ENCODE data around the gene PKMYT1. TPM values are rescaled to one million over a fixed set of nuclear protein-coding genes. Genes with fewer than 3 reads are reported as not detected.

PKMYT1 gene
- total and polyA plus RNA-seq, 9 of the 15 experiments (the other 6 are each of a cell fraction or from before 2014, with no cell fraction given): 8.7 to 201 (median 37.8) TPM

GRCh38 chr16:3020604-3021448, 40.6 kb upstream of the PKMYT1 start (continued):
- TF ChIP-seq SUPT5H (IDR thresholded peaks at IDR 0.05): peak; percentile 62
- 0 out of 2 replicates have a peak, but pooled peaks have one; percentile 18 for TF ChIP-seq L3MBTL2 (IDR thresholded peaks at IDR 0.05)
- peak; percentile 53; the same call in 1 of the 2 replicates for TF ChIP-seq KLF13 (tag; IDR thresholded peaks at IDR 0.05; ENCODE audit: borderline replicate concordance, low read depth)
- TF ChIP-seq MTA3 (IDR thresholded peaks at IDR 0.05; ENCODE audit: borderline replicate concordance): peak; percentile 27
- TF ChIP-seq ATF7 (IDR thresholded peaks at IDR 0.05): peak; percentile 71
- peak; percentile 27 for TF ChIP-seq RBM22 (IDR thresholded peaks at IDR 0.05; ENCODE audit: low read depth, low read length, poor library complexity, severe bottlenecking)
- TF ChIP-seq JUN (IDR thresholded peaks at IDR 0.05; ENCODE audit: borderline replicate concordance, low read depth, low read length): peak; percentile 91
- 0 out of 2 replicates have a peak, but pooled peaks have one; percentile 91 for TF ChIP-seq JUN (CRISPR knock-in tag; IDR thresholded peaks at IDR 0.05; ENCODE audit: borderline replicate concordance)
- TF ChIP-seq, protein P1, sequence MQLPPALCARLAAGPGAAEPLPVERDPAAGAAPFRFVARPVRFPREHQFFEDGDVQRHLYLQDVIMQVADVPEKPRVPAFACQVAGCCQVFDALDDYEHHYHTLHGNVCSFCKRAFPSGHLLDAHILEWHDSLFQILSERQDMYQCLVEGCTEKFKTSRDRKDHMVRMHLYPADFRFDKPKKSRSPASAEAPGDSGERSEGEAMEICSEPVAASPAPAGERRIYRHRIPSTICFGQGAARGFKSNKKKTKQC (CRISPR knock-in tag; IDR thresholded peaks at IDR 0.05): 0 out of 2 replicates have a peak, but pooled peaks have one; percentile 32
- no peak for TF ChIP-seq FOXA3 (CRISPR knock-in tag; conservative IDR thresholded peaks at IDR 0.05 in 1 of 2, IDR thresholded peaks at IDR 0.05 in 1 of 2)
- TF ChIP-seq ZNF766 (CRISPR knock-in tag; conservative IDR thresholded peaks at IDR 0.05): peak; percentile 18; the same call in 1 of the 2 replicates
- TF ChIP-seq EGR1 (conservative IDR thresholded peaks at IDR 0.05): peak; percentile 18
- TF ChIP-seq BRD9 (IDR thresholded peaks at IDR 0.05; ENCODE audit: low read depth, partially characterized antibody): peak; percentile 22
- peak; percentile 46; the same call in 1 of the 2 replicates for TF ChIP-seq EP400 (IDR thresholded peaks at IDR 0.05)
- TF ChIP-seq, protein P2, sequence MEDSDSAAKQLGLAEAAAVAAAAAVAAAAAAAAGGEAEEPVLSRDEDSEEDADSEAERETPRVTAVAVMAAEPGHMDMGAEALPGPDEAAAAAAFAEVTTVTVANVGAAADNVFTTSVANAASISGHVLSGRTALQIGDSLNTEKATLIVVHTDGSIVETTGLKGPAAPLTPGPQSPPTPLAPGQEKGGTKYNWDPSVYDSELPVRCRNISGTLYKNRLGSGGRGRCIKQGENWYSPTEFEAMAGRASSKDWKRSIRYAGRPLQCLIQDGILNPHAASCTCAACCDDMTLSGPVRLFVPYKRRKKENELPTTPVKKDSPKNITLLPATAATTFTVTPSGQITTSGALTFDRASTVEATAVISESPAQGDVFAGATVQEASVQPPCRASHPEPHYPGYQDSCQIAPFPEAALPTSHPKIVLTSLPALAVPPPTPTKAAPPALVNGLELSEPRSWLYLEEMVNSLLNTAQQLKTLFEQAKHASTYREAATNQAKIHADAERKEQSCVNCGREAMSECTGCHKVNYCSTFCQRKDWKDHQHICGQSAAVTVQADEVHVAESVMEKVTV (CRISPR knock-in tag; IDR thresholded peaks at IDR 0.05): no peak
- TF ChIP-seq TEAD4 (IDR thresholded peaks at IDR 0.05; ENCODE audit: low read length): peak; percentile 69; the same call in 1 of the 2 replicates
- TF ChIP-seq TEAD4 (CRISPR knock-in tag; IDR thresholded peaks at IDR 0.05; ENCODE audit: borderline replicate concordance): peak; percentile 83; the same call in 1 of the 2 replicates
- peak; percentile 90 for TF ChIP-seq SMAD4 (CRISPR knock-in tag; conservative IDR thresholded peaks at IDR 0.05)
- TF ChIP-seq DPF2 (IDR thresholded peaks at IDR 0.05): peak; percentile 82
- no peak for TF ChIP-seq ZNF280A (IDR thresholded peaks at IDR 0.05; ENCODE audit: low read depth, partially characterized antibody)
- 0 out of 2 replicates have a peak, but pooled peaks have one; percentile 6 for TF ChIP-seq ZNF282 (CRISPR knock-in tag; IDR thresholded peaks at IDR 0.05)
- TF ChIP-seq ZNF764 (CRISPR knock-in tag; IDR thresholded peaks at IDR 0.05; ENCODE audit: low read depth): no peak
- TF ChIP-seq HDAC1 (IDR thresholded peaks at IDR 0.05): peak in 1 of 2 experiments; percentile 76; a peak in 1 of 4 replicates
- no peak for TF ChIP-seq ILK (tag; IDR thresholded peaks at IDR 0.05; ENCODE audit: borderline replicate concordance, low read depth)
- TF ChIP-seq SMAD1 (IDR thresholded peaks at IDR 0.05; ENCODE audit: low read depth, low read length, partially characterized antibody): peak; percentile 19
